Measurements from ENCODE around the gene OGFR. TPM values are rescaled to one million over a fixed set of nuclear protein-coding genes. Genes with fewer than 3 reads are reported as not detected.
A peak's percentile ranks its signal among the peaks of the same experiment; 100 is the strongest.

The OGFR gene
- total and polyA plus RNA-seq, 2 experiments from 2014 or later = 9.9 to 52.2 TPM

DNA sequence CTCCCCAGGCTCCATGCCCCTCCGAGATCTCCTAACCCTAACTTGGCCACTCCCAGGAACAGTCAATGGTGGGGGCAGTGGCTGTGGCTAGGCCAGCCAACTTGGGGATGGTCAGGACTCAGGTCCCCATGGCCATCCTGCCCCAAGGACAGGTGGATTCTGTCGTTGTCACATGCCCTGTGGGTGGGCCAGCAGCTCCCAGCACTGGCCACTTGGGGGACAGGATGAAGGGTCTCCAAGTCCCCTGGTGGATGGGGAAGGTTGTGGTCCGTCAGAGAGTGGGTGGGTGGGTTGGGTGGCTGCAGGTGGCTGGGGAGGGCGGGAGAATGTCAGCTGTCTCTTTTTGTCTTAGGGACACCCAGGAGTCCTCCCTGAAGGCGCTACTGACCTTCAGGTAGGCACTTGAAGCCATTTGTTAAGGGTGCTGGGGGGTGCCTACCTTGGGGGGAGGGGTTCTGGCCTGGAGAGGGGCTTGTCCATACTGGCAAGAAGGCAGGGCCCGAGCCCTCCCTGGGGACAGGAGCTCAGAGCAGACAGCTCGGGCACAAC lies 17.7 kb downstream of the OGFR start:
- 64 to 78% methylated on average over 3 to 7 of the region's 7 CpGs for WGBS, 2 experiments (ENCODE audit: low coverage in 1 of 2, low lambda C conversion rate in 2 of 2, missing lambda C conversion rate in 2 of 2)
- no peak overlapping the region for H2AFZ ChIP-seq
- no peaks in the 10 kb centered on the region for H3K36me3 ChIP-seq (ENCODE audit: low read depth)
- H3F3A ChIP-seq (ENCODE audit: insufficient read depth) = 0 out of 2 replicates have a peak, but pooled peaks cover 3% of the 10 kb centered on the region
- H3K9ac ChIP-seq = no peak overlapping the region
- H3K27me3 ChIP-seq (replicated peaks; ENCODE audit: insufficient read depth) = no peaks in the 10 kb centered on the region
- H3K4me2 ChIP-seq (ENCODE audit: unreplicated experiment) = no peak overlapping the region
- H3K9me2 ChIP-seq (ENCODE audit: insufficient read depth) = no peaks in the 10 kb centered on the region
- H3K4me1 ChIP-seq (ENCODE audit: insufficient read depth) = no peaks in the 10 kb centered on the region
- H3K9me3 ChIP-seq (ENCODE audit: low read depth) = no peaks in the 10 kb centered on the region
- no peak for DNase-seq
- TF ChIP-seq EZH2phosphoT487 (IDR thresholded peaks at IDR 0.05; ENCODE audit: insufficient read depth, low read depth) (no peak), EZH2 (IDR thresholded peaks at IDR 0.05; ENCODE audit: insufficient read depth, poor library complexity, severe bottlenecking) (no peak)
- no peaks in the 10 kb centered on the region for H3K79me2 ChIP-seq (ENCODE audit: insufficient read depth)
- in situ Hi-C loops (cut with MboI) = no loop called here
- no peak overlapping the region for H3K27ac ChIP-seq
- no peak overlapping the region for H3K4me3 ChIP-seq
- no peaks in the 10 kb centered on the region for H4K20me1 ChIP-seq (ENCODE audit: insufficient read depth)

DNA sequence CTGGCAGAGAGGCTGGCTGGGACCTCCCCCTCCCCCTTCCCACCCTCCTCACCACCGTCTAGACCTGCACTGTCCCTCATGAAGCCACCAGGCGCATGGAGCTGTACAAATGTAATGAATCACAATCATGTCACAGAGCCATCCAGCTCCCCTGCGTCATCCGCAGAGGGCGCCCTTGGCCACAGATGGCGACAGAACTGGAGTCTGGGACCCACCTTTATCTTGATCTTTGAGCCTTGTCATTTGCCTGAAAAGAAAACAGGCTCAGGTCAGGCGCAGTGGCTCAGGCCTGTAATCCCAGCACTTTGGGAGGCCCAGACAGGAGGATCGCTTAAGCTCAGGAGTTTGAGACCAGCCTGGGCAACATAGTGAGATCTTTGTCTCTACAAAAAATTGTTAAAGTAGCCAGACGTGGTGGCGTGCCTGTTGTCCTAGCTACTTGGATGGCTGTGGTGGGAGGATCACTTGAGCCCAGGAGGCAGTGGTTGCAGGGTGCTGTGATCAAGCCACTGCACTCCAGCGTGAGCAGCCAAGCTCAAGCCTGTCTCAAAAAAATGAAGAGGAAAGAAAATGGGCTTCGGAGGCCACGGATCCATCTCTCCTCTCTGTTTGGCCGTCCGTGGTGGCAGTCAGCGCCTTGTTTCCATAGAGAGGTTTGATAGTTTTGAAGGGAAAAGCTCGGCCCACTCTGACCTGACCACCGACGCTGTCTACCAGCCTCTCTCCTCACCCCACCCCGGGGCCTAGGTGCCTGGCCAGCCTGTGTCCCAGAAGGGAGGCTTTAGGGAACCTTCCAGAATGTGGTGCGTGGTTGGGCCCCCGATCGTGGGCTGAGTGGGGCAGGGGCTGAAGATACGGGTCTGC lies 18.4 kb downstream of the OGFR start:
- TF ChIP-seq EZH2 (IDR thresholded peaks at IDR 0.05; ENCODE audit: insufficient read depth, poor library complexity, severe bottlenecking) = no peak
- no peak for TF ChIP-seq EZH2phosphoT487 (IDR thresholded peaks at IDR 0.05; ENCODE audit: insufficient read depth, low read depth)
- H2AFZ ChIP-seq = no peak overlapping the region
- H3K36me3 ChIP-seq (ENCODE audit: low read depth) = no peaks in the 10 kb centered on the region
- H3K79me2 ChIP-seq (ENCODE audit: insufficient read depth) = no peaks in the 10 kb centered on the region
- no peaks in the 10 kb centered on the region for H4K20me1 ChIP-seq (ENCODE audit: insufficient read depth)
- WGBS, 2 experiments (ENCODE audit: low coverage in 1 of 2, low lambda C conversion rate in 2 of 2, missing lambda C conversion rate in 2 of 2) = 79 to 85% methylated on average over 24 of the region's 24 CpGs
- no peak overlapping the region for H3K4me2 ChIP-seq (ENCODE audit: unreplicated experiment)
- in situ Hi-C loops (cut with MboI) = no loop called here
- H3K27me3 ChIP-seq (replicated peaks; ENCODE audit: insufficient read depth) = no peaks in the 10 kb centered on the region
- no peak overlapping the region for H3K27ac ChIP-seq
- no peaks in the 10 kb centered on the region for H3K9me3 ChIP-seq (ENCODE audit: low read depth)
- DNase-seq = peak; percentile 34
- no peak overlapping the region for H3K4me3 ChIP-seq
- no peaks in the 10 kb centered on the region for H3K4me1 ChIP-seq (ENCODE audit: insufficient read depth)
- H3K9ac ChIP-seq = no peak overlapping the region
- no peaks in the 10 kb centered on the region for H3K9me2 ChIP-seq (ENCODE audit: insufficient read depth)
- 0 out of 2 replicates have a peak, but pooled peaks cover 3% of the 10 kb centered on the region for H3F3A ChIP-seq (ENCODE audit: insufficient read depth)

DNA sequence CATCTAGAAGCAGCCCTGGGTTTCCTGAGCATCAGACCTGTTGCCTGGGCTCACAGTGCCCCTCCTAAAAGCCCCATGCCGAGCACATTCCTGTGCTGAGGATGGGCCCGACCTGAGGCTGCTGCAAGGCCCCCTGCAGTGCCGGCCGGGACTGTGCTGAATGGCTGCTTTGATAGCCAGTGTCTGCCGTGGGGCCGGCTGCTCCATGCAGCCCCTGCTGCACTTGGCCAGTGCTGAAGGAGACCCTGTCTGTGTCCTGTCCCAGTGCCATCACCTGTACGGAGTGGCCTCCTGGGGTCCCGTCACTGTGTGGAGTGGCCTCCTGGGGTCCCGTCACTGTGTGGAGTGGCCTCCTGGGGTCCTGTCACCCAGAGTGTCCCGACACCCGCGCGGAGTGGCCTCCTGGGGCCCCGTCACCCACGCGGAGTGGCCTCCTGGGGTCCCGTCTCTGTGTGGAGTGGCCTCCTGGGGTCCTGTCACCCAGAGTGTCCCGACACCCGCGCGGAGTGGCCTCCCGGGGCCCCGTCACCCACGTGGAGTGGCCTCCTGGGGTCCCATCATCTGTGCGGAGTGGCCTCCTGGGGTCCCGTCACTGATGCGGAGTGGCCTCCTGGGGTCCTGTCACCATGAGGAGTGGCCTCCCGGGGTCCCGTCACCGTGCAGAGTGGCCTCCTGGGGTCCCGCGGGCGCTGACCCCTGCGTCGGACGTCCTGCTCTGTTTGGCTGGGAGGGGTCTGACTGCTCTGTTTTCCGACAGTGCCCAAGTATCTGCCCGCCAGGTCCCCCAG lies 19.2 kb downstream of the OGFR start:
- Histone ChIP-seq H2AFZ (no peak overlapping the region), H3K79me2 (ENCODE audit: insufficient read depth) (no peaks in the 10 kb centered on the region), H3F3A (ENCODE audit: insufficient read depth) (0 out of 2 replicates have a peak, but pooled peaks cover 3% of the 10 kb centered on the region), H3K4me1 (ENCODE audit: insufficient read depth) (no peaks in the 10 kb centered on the region), H3K27ac (no peak overlapping the region), H3K27me3 (replicated peaks; ENCODE audit: insufficient read depth) (no peaks in the 10 kb centered on the region), H3K9me2 (ENCODE audit: insufficient read depth) (no peaks in the 10 kb centered on the region), H3K36me3 (ENCODE audit: low read depth) (no peaks in the 10 kb centered on the region), H4K20me1 (ENCODE audit: insufficient read depth) (no peaks in the 10 kb centered on the region), H3K4me3 (no peak overlapping the region), H3K9me3 (ENCODE audit: low read depth) (no peaks in the 10 kb centered on the region), H3K9ac (no peak overlapping the region), H3K4me2 (ENCODE audit: unreplicated experiment) (no peak overlapping the region)
- in situ Hi-C loops (cut with MboI) = no loop called here
- DNase-seq = no peak
- 87 to 90% methylated on average over 22 to 35 of the region's 38 CpGs for WGBS, 2 experiments (ENCODE audit: low coverage in 1 of 2, low lambda C conversion rate in 2 of 2, missing lambda C conversion rate in 2 of 2)
- TF ChIP-seq EZH2 (IDR thresholded peaks at IDR 0.05; ENCODE audit: insufficient read depth, poor library complexity, severe bottlenecking) (no peak), EZH2phosphoT487 (IDR thresholded peaks at IDR 0.05; ENCODE audit: insufficient read depth, low read depth) (no peak)
